GM19467 (cell line): ENCODE data around the gene SEPTIN5.

Experiments
- ATAC-seq: cut with Tn5 transposase; IDR thresholded peaks from one replicate; pipeline ENCODE4 v1.9.1; 2021; ENCODE audit warnings: mild to moderate bottlenecking, moderate library complexity; ENCODE audit not compliant: unreplicated experiment

The SEPTIN5 gene

GRCh38 chr22:19746726-19747125 is 32.4 kb downstream of the SEPTIN5 start:
- ATAC-seq, result no peak

DNA sequence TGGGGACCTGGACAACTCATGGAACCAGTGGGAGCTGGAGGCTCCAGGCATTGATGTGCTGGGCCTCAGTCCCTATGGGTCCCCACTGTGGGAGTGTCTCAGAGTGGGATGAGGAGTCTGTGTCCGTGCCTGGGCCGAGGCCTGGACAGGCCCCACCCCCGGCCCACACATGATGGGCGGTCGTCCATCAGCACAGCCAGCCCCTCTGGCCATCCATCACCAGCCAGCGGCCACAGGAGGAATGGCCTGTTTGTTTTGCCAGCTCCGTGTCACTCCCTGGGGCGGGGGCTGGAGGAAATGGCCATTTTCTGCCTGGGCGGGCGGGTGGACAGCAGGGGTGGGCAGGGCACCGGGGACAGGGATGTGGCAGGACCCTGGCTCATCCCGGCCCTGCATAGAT is 33.2 kb downstream of the SEPTIN5 start:
- no peak for ATAC-seq

- ATAC-seq, result no peak
These were observed 33.8 kb downstream of the SEPTIN5 start for GRCh38 chr22:19748139-19748538.

DNA sequence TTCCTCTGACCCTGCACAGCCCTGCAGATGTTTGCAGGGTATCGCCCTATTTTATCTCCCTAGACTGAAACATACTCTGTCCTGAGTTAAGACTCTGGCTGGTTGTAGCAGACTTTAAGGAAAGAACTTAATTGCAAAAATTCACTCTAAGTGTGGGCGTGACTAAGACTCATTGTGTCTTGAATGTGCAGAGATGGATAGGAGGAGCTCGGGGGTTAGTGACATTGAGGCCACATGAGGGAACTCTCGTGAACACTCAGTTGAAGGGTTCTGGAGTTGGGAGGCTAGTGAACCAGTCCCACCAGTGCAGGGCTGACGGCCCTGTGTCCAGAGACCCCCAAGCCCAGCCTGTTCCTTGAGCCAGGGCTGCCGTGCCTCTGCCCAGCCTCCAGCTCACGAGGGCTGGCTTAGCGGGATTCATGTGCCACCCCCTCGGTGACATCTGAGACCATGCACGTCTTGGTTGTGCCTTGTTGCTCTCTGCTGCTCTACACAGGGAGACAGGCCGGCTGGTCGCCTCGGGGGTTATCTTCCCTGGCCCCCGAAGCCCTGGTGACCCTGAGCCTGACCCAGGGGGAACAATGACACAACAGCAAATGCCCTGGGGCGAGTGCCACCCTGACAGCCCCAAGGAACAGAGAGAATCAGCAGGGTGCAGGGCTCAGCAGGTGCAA is 34.8 kb downstream of the SEPTIN5 start:
- no peak for ATAC-seq

GRCh38 chr22:19749876-19750275 is 35.6 kb downstream of the SEPTIN5 start:
- ATAC-seq, result no peak

DNA sequence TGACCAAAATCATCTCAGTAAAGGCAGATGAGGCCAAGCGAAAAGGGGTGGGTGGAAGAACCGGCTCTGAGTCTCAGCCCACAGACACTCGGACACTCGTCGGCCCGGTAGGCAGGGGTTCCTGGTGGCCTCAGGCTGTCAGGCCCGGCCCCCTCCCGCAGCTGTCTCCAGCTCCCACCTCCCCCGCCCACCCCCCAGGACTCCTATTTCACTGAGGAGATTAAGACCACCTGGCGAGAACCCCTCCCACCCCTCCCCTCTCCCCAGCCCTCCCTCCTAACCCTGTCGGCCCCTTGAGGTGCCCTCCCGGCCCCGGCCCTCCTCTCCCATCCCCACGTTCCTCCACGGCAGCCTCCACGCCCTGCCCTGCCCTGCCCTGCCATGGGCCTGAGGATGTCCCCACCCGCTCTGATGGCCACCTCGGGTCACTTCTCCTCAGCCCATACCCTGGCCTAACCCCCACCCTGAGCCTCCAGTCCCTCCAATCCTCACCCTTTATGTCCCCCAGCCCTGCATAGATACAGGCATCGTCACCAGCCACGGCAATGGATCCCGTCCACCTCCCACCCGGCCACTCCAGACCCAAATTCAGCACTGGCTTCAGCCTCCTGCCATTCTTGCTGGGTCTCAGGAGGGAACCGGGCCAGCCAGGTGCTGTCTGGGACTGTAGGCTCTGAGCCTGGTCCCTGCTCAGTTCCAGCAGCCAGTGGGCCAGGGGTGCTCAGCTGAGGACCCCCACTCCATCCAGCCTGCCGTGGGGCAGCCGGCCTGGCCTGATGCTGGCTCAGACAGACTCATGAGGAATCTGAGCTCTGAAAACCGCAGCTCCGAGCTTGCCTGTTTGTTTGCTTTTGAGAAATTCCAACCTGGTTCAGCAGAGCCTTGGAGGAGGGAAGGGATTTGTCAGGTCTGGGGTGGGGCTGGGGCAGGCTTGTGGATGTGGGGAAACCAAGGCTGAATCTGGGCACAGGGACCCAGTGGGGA is 36.5 kb downstream of the SEPTIN5 start:
- ATAC-seq, result no peak

- ATAC-seq, result no peak
These were observed 37.4 kb downstream of the SEPTIN5 start for GRCh38 chr22:19751497-19752245.

DNA sequence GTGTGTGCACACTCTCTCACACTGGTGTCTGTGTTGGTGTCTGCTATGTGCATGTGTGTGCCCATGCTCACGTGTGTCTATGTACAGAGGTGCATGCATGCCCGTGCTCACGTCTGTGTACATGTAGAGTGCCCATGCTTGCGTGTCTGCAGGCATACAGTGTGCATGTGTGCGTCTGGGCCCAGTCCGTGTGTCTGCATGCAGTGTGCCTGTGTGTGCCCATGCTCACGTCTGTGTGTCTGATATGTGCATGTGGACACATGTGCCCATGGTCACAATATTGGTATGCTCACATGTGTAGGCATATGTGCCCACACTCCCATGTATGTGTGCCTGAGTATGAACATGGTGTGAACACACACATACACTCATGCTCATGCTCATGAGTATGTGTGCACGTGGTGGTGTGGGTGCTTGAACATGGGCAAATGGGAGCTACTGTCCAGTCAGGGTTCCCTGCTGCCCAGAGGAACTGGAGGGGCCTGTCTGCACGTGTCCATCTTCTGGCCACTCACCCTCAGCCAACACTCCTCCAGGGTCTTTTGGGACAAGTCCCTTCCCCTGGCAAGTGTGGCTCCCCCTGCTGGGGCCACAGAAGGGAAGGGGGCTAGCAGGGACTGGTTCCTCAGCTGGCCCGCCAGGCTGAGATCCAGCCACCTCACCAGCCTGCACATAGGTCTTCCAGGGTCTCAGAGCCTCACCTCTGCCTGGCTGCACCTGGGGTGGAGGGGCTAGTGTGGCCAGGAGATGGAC is 39.0 kb downstream of the SEPTIN5 start:
- ATAC-seq, result no peak

DNA sequence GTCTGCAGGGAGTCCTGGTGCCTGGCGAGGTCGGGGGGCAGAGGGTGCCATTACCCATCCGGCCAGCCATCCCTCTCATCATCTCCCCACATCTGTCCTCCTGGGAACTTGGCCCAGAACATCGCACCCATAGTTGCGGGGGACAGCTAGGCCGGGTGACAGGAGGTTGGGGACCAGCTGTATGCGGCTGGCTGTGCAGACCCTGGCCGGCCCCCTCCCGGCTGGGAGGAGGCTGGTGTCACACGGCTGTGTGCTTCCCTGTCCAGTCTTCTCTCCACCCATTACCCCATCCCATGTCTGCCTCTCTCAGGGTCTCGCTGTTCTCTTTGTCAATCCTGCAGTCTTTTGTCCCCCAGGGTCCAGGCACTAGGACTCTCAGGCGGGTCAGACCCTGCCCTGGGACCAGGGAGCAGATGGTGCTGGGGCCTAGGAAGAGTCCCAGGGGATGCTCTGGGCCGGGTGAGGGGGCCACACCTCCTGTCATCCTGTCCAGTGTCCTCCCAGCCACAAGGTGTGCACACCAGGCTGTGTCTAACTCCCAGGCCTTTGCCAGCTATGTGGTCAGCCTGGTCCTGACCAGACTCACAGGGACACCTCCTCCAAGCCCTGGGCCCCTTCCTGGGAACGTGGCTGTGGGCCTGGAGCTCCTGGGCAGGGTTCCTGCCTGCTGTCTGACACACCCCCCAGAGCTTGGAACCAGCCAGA is 39.8 kb downstream of the SEPTIN5 start:
- ATAC-seq, result no peak

- ATAC-seq, result no peak
These were observed 40.4 kb downstream of the SEPTIN5 start for GRCh38 chr22:19754701-19755144.

- no peak for ATAC-seq
These were observed 40.9 kb downstream of the SEPTIN5 start for GRCh38 chr22:19755145-19755710.

DNA sequence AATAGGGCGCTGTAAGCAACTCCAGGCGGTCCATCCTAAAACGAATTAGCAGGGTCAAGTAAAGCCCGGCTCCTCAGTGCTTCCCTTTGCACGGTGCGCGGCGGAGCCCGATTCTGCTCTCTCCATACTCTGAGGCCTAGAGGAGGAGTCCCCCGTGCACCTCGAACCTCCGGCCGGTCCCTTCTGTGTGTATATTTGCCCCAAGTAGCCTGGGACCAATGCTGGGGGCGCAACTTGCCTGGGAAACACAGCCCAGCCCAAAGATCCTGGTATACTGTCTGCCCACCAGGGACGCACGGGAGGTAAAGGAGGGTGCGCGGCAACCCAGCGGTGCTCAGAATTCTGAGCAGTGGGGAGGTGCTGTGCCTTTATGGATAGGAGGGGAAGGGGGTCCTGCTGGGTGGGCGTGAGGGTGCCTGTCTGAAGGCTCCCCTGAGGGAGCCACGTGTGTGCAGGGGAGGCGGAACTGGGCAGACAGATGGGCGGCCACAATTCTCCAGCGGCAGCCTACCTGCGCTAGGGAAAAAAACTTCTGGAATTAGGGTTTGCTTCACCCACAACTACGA is 41.5 kb downstream of the SEPTIN5 start:
- no peak for ATAC-seq

- ATAC-seq, result no peak
These were observed 42.2 kb downstream of the SEPTIN5 start for GRCh38 chr22:19756288-19757128.

DNA sequence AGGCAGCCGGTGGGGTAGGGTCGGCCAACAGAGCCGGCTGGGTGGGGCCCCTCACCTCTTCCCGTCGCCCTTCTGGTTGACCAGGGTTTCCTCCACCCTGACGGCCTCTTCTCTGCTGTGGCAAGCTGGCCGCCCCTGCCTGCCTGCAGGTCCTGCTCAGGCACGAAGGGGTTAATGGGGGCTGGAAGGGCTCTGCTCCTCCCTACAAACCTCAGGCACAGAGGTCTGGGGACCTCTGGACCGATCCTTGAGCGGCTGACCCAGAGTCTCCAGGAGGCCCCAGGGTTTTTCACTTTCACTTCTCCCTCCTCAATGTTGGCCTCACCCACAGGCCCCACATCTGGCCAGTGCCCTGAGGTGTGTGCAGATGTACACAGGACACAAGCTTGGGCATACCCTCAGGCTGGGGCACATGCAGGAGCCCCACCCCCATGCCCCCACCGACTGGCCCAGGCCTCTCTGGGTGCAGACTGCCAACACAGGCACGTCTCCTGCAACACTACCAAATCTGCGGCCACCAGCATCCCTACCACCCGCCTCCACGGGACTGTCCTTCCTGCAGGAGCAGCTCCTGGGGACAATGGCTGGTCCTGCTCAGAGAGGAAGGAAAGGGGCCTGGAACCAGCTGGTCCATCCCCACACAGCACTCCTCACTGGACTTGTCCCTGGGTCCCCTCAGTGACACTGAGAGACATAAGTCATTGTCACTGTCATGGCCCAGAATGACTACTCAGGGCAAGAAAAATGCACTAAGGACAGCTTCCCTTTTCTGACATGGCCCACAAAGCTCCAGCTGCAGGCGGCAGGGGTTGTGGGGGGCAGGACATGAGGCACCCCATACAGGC is 43.1 kb downstream of the SEPTIN5 start:
- no peak for ATAC-seq

- ATAC-seq, result no peak
These were observed 43.9 kb downstream of the SEPTIN5 start for GRCh38 chr22:19757985-19758895.

- no peak for ATAC-seq
These were observed 44.7 kb downstream of the SEPTIN5 start for GRCh38 chr22:19758896-19759426.
